ENCODE results near the gene PAX4. TPM values are rescaled to one million over a fixed set of nuclear protein-coding genes. Genes with fewer than 3 reads are reported as not detected.
A peak's percentile ranks its signal among the peaks of the same experiment; 100 is the strongest.

PAX4 gene
- total RNA-seq, 1 donor from 2014 or later, result not detected

GRCh38 chr7:127629268-127629854 lies 11.4 kb upstream of the PAX4 start:
- DNase-seq, result no peak

DNA sequence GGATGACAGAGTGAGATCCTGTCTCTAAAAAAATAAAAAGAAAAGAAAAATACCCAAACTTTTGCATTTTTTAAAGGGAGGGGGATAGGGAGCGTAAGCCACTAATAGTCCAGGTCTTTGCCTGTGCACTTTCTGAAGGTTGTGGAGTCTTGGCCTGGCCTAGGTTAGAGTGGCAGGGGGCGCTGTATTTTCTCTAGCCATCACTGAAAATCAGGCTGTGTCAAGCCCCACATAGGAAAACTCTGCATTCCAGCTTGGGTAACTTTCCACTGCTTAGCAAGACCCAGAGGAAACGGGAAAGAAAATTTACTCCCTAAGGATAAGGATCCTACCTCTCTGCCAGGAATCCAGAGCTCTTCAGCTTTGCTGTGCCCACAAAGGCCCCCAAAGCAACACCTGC lies 10.5 kb upstream of the PAX4 start:
- no peak for DNase-seq

DNA sequence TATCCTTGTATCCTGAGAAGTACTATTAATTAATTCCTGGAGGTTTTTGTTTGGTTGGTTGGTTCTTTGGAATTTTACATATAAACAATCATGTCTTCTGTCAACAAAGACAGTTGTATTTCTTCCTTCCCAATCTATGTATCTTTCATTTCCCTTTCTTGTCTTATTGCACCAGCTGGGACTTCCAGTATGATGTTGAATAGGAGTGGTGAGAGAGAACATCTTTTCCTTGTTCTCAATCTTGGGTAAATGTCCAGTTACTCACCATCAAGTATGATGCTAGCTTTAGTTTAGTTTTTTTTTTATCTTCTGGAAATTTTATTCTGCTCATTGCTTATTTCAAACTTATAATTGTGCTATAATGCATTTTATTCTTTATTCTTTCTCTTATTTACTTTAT lies 7.4 kb upstream of the PAX4 start:
- no peak for DNase-seq

- DNase-seq, result no peak
Measured at GRCh38 chr7:127620406-127621233, 2.7 kb upstream of the PAX4 start.

DNA sequence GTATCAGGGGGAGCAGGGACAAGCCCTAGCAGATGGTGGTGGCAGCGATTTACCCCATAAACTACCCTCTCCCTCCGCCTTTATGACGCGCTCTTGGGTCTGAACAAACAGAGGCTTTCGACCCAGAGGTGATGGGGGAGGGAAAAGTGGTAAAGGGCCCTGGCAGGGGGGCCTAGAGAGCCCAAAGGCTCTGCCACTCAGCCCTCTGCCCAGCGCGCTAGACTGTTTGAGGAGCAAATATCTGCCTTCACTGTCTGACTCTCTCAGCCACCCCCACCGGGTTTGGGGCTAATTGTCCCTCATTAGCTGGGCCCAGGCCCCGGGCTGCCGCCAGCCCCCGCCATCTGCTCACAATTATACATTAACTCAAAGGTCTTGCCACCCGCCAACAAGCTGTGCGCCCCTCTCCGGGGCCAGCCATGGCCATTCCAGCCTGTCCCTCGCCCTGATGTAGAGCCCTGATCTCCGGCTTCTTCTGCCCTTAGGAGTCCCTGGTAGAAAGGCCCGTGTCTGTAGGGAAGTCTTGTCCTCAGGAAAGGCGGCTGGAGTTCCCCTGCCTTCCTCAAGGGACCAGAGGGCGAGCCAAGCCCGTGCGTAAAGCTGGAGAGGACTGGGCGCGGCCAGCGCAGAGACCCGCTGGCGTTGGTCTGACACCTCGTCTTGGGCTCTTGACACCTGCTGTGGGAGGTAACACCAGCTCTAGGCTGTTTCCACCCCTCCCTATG lies 1.9 kb upstream of the PAX4 start:
- no peak for DNase-seq

GRCh38 chr7:127618775-127619174 lies 833 bp upstream of the PAX4 start:
- DNase-seq, result no peak

GRCh38 chr7:127616724-127617123 lies 1.2 kb downstream of the PAX4 start:
- DNase-seq, result no peak

DNA sequence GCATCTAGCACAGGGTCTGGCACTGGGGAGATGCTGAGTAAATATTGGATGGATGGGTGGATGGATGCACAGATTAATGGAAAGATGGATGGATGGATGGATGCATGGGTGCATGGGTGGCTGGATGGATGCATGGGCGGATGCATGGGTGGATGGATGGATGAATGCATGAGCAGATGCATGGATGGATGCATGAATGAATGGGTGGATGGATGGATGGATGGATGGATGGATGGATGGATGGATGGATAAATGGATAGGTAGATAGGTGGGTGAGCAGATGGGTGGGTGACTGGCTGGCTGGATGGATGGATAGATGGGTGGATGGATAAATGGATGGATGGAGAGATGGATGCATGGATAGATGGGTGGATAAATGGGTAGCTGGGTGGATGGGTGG lies 5.7 kb downstream of the PAX4 start:
- DNase-seq, result no peak

DNA sequence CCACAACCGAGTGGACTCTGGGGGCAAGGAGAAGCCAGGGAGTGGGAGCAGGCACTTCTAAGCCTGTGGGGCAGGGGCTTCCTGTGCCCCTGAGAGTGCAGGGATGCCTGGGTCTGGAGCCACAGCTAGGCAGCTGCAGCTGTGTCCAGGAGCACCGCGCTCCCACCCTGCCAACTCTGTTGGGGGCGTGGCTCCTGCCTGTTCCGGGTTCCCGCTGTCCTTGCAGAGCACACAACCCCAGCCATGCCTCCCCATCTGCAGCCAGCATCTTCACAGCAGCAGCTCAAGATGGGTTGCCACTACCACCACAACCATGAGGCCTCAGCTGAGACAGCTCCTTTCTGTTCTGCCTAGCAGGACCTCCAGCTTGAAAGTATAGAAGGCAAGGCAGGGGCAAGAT lies 8.6 kb downstream of the PAX4 start:
- no peak for DNase-seq

- no peak for DNase-seq
Measured at GRCh38 chr7:127608446-127608845, 9.5 kb downstream of the PAX4 start.

GRCh38 chr7:127600885-127601284 lies 17.1 kb downstream of the PAX4 start:
- no peak for DNase-seq

DNA sequence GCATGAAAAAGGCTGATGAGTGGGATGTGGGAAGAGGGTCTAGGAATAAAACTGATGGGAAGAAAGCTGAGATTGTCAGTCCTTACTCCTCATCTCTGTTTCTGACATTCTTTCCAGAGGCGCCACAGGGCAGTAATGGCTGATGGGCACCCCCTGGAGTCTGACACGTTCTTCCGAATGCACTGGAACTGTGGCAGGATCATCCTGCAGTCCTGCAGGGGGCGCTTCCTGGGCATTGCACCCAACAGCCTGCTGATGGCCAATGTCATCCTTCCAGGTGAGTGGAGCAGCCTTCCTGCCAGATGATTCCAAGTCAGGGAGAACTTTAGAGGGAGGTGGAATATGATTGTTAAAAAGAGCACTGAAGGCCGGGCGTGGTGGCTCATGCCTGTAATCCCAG lies 19.6 kb downstream of the PAX4 start:
- no peak for DNase-seq

- no peak for DNase-seq
Measured at GRCh38 chr7:127595737-127596136, 22.2 kb downstream of the PAX4 start.

DNA sequence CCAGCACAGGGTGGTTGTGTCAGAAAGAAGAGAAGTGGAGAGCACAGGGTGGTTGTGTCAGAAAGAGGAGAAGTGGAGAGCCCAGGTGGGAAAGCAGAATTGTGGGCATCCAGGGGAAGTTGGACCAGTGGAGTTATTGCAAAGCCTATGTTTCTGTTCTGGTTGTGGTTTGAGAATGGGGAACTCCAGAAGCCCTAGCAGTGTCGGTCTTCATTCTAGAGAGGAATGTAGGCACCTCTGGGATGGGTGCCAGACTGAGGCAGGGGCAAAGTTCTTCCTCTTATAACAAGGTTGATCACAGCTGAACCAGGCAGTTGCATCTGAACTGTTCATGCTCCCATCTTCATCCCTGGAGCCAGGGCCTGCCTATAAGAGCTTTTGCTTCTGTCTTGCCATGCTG lies 23.5 kb downstream of the PAX4 start:
- no peak for DNase-seq

- DNase-seq, result no peak
Measured at GRCh38 chr7:127592550-127592949, 25.4 kb downstream of the PAX4 start.

GRCh38 chr7:127591591-127591990 lies 26.4 kb downstream of the PAX4 start:
- no peak for DNase-seq

DNA sequence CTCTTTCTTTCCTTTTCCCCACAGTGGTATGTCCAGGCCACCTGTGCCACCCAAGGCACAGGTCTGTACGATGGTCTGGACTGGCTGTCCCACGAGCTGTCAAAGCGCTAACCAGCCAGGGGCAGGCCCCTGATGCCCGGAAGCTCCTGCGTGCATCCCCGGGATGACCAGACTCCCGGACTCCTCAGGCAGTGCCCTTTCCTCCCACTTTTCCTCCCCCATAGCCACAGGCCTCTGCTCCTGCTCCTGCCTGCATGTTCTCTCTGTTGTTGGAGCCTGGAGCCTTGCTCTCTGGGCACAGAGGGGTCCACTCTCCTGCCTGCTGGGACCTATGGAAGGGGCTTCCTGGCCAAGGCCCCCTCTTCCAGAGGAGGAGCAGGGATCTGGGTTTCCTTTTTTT lies 26.8 kb downstream of the PAX4 start:
- DNase-seq, result no peak

GRCh38 chr7:127589896-127590295 lies 28.0 kb downstream of the PAX4 start:
- DNase-seq, result no peak

DNA sequence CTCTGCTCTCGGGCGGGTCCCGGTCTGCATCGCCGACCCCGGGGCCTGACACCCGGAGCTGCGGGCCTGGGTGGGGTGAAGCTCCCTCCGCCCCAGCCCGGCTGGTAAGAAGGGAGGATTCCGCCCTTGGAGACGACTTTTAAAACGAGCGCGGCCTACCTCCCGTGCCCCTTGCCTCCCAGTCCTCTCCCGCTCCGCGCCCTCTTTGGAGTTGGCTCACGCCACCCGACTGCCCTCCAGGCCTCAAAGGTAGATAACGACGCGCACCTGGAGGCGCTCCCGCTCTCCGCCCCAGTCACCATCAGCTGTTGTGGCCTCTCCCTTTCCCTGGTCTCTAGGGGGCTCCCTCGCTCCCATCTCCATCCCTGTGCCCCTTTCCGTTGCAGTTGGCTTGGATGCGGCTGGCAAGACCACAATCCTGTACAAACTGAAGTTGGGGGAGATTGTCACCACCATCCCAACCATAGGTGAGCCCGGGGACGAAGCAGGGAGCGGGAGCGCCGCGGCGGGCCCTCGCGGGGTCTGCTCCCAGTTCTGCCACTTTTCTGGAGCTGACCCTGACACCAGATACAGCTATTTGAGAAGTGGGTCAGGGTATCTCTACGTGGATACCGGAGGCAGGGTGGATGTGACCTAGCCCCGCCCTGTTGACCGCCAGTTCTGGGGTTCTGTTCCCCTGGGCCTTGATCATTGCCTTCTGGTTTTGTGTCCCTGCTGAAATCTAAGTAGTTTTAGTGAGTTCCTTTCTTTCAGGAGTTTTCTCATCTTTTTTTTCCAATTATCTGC lies 29.1 kb downstream of the PAX4 start:
- DNase-seq, result peak; percentile 67

DNA sequence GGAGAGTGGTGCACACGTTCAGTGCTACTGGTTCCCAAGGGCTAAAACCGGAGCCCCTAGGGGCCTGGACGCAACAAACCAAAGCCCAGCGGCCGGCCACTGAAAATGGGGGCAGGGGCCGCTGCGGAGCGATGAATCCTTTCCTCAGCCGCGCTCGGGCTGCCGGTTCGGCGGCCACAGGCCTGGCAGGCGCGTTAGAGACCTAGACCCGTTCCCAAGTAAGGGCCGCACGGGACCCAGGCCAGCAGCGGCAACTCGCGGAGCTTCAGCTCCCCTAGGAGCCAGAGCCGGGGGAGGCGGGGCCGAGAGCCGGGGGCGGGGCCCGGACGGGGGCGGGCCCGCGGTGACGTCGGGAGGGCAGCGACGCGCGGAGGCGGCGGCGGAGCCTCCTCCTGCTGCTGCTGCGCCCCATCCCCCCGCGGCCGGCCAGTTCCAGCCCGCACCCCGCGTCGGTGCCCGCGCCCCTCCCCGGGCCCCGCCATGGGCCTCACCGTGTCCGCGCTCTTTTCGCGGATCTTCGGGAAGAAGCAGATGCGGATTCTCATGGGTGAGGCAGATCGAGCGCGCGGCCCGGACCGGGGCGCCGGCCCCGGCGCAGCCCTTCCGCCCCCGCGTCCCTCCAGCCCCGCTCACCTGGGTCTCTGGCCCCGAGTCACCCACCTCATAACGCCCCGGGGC lies 29.8 kb downstream of the PAX4 start, which contains the start of gene ARF5:
Gene ARF5 (plus strand): TSS at position 393 of the 678 bp plus-strand sequence. CDS start 88 bp downstream, at position 481.
- peak; percentile 94 for DNase-seq

DNA sequence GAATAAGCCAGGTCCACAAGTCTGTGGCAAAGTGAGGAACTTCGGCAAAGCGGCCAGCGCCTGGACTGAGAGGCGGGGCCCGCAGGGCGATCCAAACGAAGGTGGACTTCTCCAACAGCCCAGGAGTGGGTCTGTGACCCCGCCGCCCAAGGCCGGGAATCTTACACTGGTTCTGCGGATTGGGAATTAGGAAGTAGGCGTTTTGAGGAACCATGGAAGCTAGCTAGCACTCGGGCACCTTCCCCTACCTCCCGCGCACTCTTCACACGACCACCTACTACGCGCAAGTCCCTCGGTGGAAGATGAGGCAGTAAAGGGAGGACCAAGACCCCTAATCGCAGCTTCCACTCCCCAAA lies 30.3 kb downstream of the PAX4 start:
- no peak for DNase-seq

DNA sequence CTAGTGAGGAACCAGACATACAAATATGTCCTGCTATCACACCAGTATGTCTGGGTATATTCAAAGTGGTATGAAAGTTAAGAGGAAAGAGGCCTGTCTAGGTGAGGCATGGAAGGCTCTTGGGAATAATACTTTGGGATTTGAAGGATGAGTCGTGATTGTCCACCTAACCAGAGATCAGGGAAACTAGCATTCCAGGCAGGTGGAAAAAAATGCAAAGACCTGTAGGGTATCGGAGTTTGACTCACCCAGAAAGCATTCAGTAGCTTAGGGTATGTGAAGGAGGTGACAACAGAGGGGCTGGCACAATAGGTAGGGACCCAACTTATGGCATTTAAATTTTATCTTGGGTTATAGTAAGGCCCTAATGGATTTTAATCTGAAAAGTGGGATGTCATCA lies 31.6 kb downstream of the PAX4 start:
- no peak for DNase-seq

Measured in tongue (tissue), 2 donors.